Aorta (tissue), 5 donors: Measurements from ENCODE around the gene SP110. TPM values are rescaled to one million over a fixed set of nuclear protein-coding genes. Genes with fewer than 3 reads are reported as not detected.

Source experiments
- ATAC-seq: fragments of 200-7000 bp; cut with Tn5 transposase; one replicate; pipeline ENCODE4 v1.9.1; 2022; ENCODE audit warnings: moderate library complexity; ENCODE audit not compliant: low FRiP score
- DNase-seq, 2 donors: peaks; one replicate each; pipeline ENCODE4 v3.0.0-alpha.2; 2020
- H3K27ac ChIP-seq, 2 donors: one replicate each; pipeline ENCODE4 v1.5.1; 2013; ENCODE audit warnings: low read length in 2 of 2, mild to moderate bottlenecking in 2 of 2, moderate library complexity in 2 of 2, control low read depth in 1 of 2, inconsistent platforms in 1 of 2, low read depth in 1 of 2
- H3K27me3 ChIP-seq, 2 donors: one replicate each; pipeline ENCODE4 v1.6.1; 2013; ENCODE audit warnings: control low read depth in 1 of 2, low read length in 1 of 2, mild to moderate bottlenecking in 1 of 2, moderate library complexity in 1 of 2; ENCODE audit not compliant: insufficient read depth in 2 of 2, control insufficient read depth in 1 of 2
- H3K36me3 ChIP-seq, 2 donors: one replicate each; pipeline ENCODE4 v1.6.1; 2013; ENCODE audit warnings: control low read depth in 1 of 2, low read length in 1 of 2, mild to moderate bottlenecking in 1 of 2; ENCODE audit not compliant: insufficient read depth in 2 of 2, control insufficient read depth in 1 of 2
- H3K4me1 ChIP-seq, 2 donors: one replicate each; pipeline ENCODE4 v1.6.1; 2013; ENCODE audit warnings: low read length in 2 of 2, control low read depth in 1 of 2, mild to moderate bottlenecking in 1 of 2, moderate library complexity in 1 of 2; ENCODE audit not compliant: insufficient read depth in 2 of 2, control insufficient read depth in 1 of 2
- H3K4me3 ChIP-seq, 2 donors: one replicate each; pipeline ENCODE4 v1.5.1; 2013; ENCODE audit warnings: low read length in 2 of 2, control low read depth in 1 of 2, mild to moderate bottlenecking in 1 of 2
- H3K9me3 ChIP-seq: one replicate; pipeline ENCODE4 v1.6.1; 2013; ENCODE audit warnings: mild to moderate bottlenecking, low read length; ENCODE audit not compliant: control insufficient read depth
- WGBS, 2 donors: extraction: QIAGEN DNeasy Blood & Tissue Kit; methylation state at CpG; one replicate each; pipeline ENCODE4 v1.1.7; 2013; 5-methylcytosine and 5-hydroxymethylcytosine counted together
- intact Hi-C, 2 donors: fragments of 100-400 bp; cut with DNase I; formaldehyde crosslinking; loops; one replicate each; pipeline versions ENCODE4 v1.14.2 to v1.15.0; 2022
- polyA plus RNA-seq, 2 donors: library from polyadenylated mRNA; stranded (reverse); fragments of 200-250 nt; gene quantifications; one replicate each; pipeline ENCODE4 v1.2.3, GENCODE V29; 2013
- total RNA-seq, 2 donors: library from RNA; stranded (reverse); fragmentation: NEBNext Ultra II Directional; extraction: Animal tissue kit (Norgen Biotek cat#: 25700); gene quantifications; one replicate each; pipeline ENCODE4 v1.2.1, GENCODE V29; 2021
- donor health status: healthy with polysubstance abuse.
- donor health status: Bipolar disorder and iron deficiency.
- donor health status: DM: no; HTN: no; CAD: no.
- donor health status: DM: no; HTN: no; CAD: no.
- donor health status: DM: yes; HTN: yes; CAD: no.

The SP110 gene
- total and polyA plus RNA-seq, 4 donors = 10.5 to 46.1 (median 20.7) TPM

DNA sequence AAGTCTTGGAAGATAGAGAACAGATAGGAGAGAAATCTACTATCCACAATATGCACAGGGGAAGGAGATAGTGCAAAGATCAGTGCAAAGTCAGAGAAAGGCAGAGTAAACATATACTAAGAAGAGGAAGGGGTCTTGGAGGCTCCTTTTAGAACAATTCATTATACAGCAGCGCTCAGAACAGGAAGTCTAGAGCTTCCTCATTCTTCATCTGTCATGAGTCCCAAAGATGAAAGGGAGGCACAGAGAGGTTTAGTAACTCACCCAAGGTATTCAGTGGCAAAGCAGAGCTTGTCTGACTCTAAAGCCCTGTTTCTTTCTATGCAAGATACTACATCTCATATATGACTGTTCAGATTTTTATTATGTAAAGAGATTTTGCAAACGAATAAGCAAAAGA lies 1.4 kb downstream of the SP110 start:
- Histone ChIP-seq H3K4me3 (no peak overlapping the region), H3K36me3 (peaks cover 0 to 1% of the 10 kb centered on the region in 2 donors), H3K27ac (no peak overlapping the region), H3K27me3 (no peaks in the 10 kb centered on the region), H3K9me3 (no peaks in the 10 kb centered on the region), H3K4me1 (peaks cover 0 to 1% of the 10 kb centered on the region in 2 donors)
- no peak for ATAC-seq
- intact Hi-C loops = loop anchor here in 1 of 2 donors (10.0 kb wide), 1 partner anchor 366 kb away; no protein-coding TSS in a partner anchor
- 41% methylated on average over 2 of the region's 2 CpGs for WGBS, 2 donors
- no peak for DNase-seq

DNA sequence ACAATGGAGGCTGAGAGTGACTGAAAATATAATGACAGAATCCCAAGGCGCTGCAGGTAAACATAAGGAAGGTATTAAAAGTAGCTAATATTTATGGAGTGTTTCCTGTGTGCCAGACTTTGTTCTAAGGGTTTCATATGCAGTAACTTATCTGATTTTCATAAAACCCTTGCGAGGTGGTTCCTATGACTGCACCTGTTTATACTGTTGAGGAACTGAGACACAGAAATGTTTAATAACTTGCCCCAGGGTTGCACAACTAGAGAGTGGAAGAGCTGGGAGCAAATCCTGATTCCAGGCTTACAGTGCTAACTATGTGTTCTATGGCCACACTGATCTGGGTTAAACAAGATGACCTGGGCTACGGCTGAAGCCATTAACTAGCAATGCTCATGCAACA lies 2.4 kb downstream of the SP110 start:
- Histone ChIP-seq H3K27ac (no peak overlapping the region), H3K36me3 (peaks cover 0 to 5% of the 10 kb centered on the region in 2 donors), H3K4me3 (no peak overlapping the region), H3K9me3 (no peaks in the 10 kb centered on the region), H3K27me3 (no peaks in the 10 kb centered on the region), H3K4me1 (peaks cover 0 to 1% of the 10 kb centered on the region in 2 donors)
- DNase-seq (no peak), ATAC-seq (no peak)
- intact Hi-C loops = loop anchor here in 1 of 2 donors (10.0 kb wide), 1 partner anchor 367 kb away; no protein-coding TSS in a partner anchor
- 87 to 91% methylated on average over 3 of the region's 3 CpGs for WGBS, 2 donors

DNA sequence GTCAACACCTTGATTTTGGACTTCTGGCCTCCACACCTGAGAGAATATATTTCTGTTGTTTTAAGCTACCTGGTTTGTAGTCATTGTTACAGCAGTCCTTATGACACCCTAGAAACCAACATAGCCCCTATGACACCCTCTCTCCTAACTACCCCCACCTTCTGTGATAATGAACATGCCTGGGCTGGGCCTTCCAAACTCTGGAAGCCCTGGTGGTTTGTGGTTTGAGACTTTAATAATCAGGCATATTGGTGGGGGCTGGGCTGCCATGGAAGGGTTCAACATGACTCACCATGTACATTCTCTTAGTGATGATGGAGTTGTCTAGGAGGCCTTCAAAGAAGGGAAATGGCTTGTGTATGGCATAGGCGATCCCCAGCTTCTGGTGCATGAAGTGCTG lies 3.3 kb downstream of the SP110 start:
- intact Hi-C loops = loop anchor here in 1 of 2 donors (10.0 kb wide), 1 partner anchor 368 kb away; no protein-coding TSS in a partner anchor

DNA sequence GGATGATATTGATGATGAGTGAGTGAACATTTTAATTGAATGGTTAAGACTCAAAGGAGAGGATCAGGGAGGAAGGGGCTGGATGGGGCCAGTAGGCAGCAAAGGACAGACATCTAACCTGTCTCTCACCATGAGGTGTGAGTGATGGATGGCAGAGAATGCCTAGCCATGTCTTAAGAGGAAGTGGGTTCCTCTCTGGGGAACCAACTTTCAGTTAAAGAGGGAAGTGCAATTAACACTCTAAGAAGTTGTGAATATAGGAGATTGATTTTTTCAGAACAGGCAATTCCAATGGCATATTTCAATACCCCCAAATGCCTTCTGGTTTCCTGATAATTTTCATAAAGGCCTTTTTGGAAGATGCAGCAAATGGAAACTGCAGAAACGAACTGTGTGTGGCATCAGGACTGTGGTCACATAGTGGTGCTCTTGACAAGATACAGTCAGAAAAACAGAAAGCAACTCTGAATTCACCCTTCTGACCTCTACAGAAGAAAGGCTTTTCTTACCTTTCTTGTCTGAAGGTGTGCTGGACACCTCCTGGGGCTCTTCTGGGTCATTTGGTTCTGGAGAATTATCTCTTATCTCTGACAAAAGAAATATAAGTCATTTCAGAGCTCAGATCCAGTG lies 10.2 kb downstream of the SP110 start:
- DNase-seq = no peak
- ATAC-seq = no peak
- no peaks in the 10 kb centered on the region for H3K4me1 ChIP-seq
- intact Hi-C loops = loop anchor here in 1 of 2 donors (10.0 kb wide), 1 partner anchor 375 kb away; no protein-coding TSS in a partner anchor
- H3K36me3 ChIP-seq = peaks cover 26% of the 10 kb centered on the region in 2 donors
- H3K9me3 ChIP-seq = no peaks in the 10 kb centered on the region
- H3K4me3 ChIP-seq = no peak overlapping the region
- no peak overlapping the region for H3K27ac ChIP-seq
- 91 to 94% methylated on average over 1 of the region's 1 CpG for WGBS, 2 donors
- H3K27me3 ChIP-seq = no peaks in the 10 kb centered on the region

More for the DNA sequence above, 3.3 kb downstream of the SP110 start:
- no peak overlapping the region for H3K27ac ChIP-seq
- H3K4me3 ChIP-seq = no peak overlapping the region
- ATAC-seq (no peak), DNase-seq (no peak)
- H3K27me3 ChIP-seq = no peaks in the 10 kb centered on the region
- H3K36me3 ChIP-seq = peaks cover 6 to 11% of the 10 kb centered on the region in 2 donors
- H3K4me1 ChIP-seq = peaks cover 0 to 1% of the 10 kb centered on the region in 2 donors
- no peaks in the 10 kb centered on the region for H3K9me3 ChIP-seq
- 94 to 100% methylated on average over 1 of the region's 1 CpG for WGBS, 2 donors

DNA sequence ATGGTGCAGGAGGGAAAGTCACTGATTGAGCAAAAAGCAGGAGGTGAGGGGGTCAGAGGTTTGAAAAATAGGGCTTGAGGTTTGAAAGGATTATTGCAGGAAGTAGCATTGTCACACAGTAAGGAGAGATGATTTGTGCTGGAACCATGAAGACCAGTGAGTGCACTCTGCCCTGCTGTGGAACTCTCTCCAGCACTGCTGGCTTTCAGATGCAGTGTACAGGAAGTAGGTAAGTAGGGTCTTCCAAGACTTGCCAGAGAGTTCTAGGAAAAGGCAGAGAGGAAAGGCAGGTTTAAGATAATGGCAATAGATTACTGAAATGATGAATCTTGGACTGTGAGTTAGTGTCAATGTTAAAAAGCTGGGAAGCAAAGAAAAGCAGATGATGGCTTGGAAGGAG lies 11.2 kb downstream of the SP110 start:
- H3K4me3 ChIP-seq = no peak overlapping the region
- H3K4me1 ChIP-seq = no peaks in the 10 kb centered on the region
- H3K36me3 ChIP-seq = peaks cover 26% of the 10 kb centered on the region in 2 donors
- intact Hi-C loops = no loop called here
- ATAC-seq = no peak
- no peak for DNase-seq
- no peaks in the 10 kb centered on the region for H3K27me3 ChIP-seq
- H3K27ac ChIP-seq = no peak overlapping the region
- no peaks in the 10 kb centered on the region for H3K9me3 ChIP-seq

DNA sequence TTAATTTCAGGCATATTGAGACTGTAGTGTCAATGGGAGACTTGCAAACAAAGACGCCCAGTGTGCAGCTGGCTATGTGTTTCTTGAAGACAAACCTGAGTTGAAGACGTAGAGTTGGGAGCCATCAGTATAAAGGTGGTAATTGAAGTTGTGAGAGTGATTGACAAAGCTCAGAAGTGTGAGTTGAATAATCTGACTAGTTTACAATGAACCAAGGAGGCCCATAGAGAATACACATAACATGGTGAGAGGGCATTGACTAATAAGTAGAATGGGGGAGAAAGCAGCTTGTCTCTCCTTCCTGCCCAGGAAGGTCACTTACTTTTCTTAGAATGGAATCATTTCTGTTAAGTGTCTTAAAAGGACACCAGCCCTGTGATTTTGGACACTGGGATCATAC lies 14.1 kb downstream of the SP110 start:
- no peaks in the 10 kb centered on the region for H3K27me3 ChIP-seq
- intact Hi-C loops = no loop called here
- DNase-seq = no peak
- ATAC-seq = no peak
- H3K36me3 ChIP-seq = peaks cover 12 to 15% of the 10 kb centered on the region in 2 donors
- no peaks in the 10 kb centered on the region for H3K4me1 ChIP-seq
- H3K27ac ChIP-seq = no peak overlapping the region
- H3K9me3 ChIP-seq = peaks cover 1% of the 10 kb centered on the region
- no peak overlapping the region for H3K4me3 ChIP-seq
- WGBS, 2 donors = 94 to 96% methylated on average over 2 of the region's 2 CpGs

DNA sequence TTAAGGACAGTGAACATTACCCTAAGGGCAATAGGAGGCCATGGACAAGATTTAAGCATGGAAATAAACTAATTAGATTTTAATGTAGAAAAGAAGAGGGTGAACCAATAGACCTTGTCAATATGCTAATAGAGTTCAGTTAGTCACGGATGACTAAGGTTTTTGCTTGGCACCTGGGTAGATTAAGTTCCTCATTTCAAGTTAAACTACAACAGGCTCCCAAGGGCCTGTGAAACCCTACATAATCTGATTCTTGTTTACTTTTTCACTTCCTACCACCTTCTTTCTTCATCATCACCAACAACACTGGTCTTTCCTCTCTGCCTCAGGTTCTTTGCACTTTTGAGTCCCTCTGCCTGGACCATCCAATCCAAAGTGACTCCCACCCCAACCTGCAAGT lies 14.8 kb downstream of the SP110 start:
- H3K27ac ChIP-seq = no peak overlapping the region
- 91% methylated on average over 1 of the region's 1 CpG for WGBS, 2 donors
- intact Hi-C loops = no loop called here
- peaks cover 16% of the 10 kb centered on the region in 2 donors for H3K36me3 ChIP-seq
- no peaks in the 10 kb centered on the region for H3K27me3 ChIP-seq
- no peak for DNase-seq
- H3K9me3 ChIP-seq = peaks cover 1% of the 10 kb centered on the region
- no peak for ATAC-seq
- H3K4me1 ChIP-seq = no peaks in the 10 kb centered on the region
- H3K4me3 ChIP-seq = no peak overlapping the region

DNA sequence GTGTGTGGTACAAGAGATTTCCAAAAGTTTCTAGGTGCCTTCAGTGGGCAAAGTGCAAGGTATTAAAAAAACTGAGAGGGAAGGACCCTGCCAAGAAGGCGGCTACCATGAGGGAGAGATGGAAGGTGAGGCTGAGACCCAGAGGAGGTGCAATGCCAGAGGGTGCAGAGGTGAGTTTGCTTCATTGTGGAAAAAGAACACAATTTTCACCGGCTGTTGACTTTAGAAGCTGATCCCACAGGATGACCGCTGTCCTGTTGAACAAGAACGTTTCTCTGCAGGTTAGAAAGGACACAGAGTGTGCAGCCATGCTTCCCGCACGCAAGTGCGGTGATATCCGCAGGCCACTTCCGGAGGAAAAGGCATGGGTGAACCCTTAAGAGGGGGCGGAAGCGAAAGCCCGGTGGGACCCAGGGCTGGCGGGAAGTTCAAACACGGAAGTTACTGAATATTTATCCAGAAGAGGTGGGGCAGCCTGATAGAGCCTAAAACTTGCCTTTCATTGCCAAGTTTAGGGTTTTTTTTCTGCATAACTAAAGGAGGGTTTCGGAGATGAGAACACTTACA lies 16.6 kb downstream of the SP110 start:
- no peaks in the 10 kb centered on the region for H3K27me3 ChIP-seq
- peaks cover 16% of the 10 kb centered on the region in 2 donors for H3K36me3 ChIP-seq
- ATAC-seq = no peak
- DNase-seq = no peak
- H3K4me1 ChIP-seq = no peaks in the 10 kb centered on the region
- intact Hi-C loops = no loop called here
- H3K27ac ChIP-seq = no peak overlapping the region
- 96% methylated on average over 15 of the region's 15 CpGs for WGBS, 2 donors
- no peak overlapping the region for H3K4me3 ChIP-seq
- H3K9me3 ChIP-seq = peaks cover 2% of the 10 kb centered on the region
